Astrocyte (in vitro differentiated cells and primary cell): ENCODE measurements around the gene ATXN7L1.

Experiments
- CTCF ChIP-seq: IDR thresholded peaks from 2 replicates; pipeline ENCODE4 v1.5.1; 2011; ENCODE audit warnings: low read depth, mild to moderate bottlenecking, inconsistent platforms, low read length, moderate library complexity; ENCODE audit not compliant: insufficient read depth
- EZH2 ChIP-seq: IDR thresholded peaks from 2 replicates; pipeline ENCODE4 v1.6.1; 2012; ENCODE audit warnings: mild to moderate bottlenecking, low read length, inconsistent platforms; ENCODE audit not compliant: insufficient read depth

- TF ChIP-seq CTCF (no peak), EZH2 (no peak)
Measured at GRCh38 chr7:105913947-105914346, 37.5 kb upstream of the ATXN7L1 start.
